Calu3 (cell line): ENCODE results near the gene SPTB. TPM values are rescaled to one million over a fixed set of nuclear protein-coding genes. Genes with fewer than 3 reads are reported as not detected.

Source experiments
- BruUV-seq: library from RNA; stranded (reverse); fragments of 400-500 nt; replicated peaks from 2 replicates; lab custom pipeline; 2021; lab: Mats Ljungman, UMichigan
- CTCF ChIA-PET: fragments of 300-600 bp; sonication (Branson Sonifier 250); formaldehyde crosslinking; loops from one replicate; lab custom pipeline; 2022; ENCODE audit warnings: antibody characterized with exemption; lab: Charles Lee
- DNase-seq: peaks from one replicate; pipeline ENCODE4 v3.0.0; 2022
- H3K27ac Mint-ChIP-seq: one replicate; pipeline ENCODE4 v1.8.0; 2022; ENCODE audit warnings: mixed read lengths; ENCODE audit not compliant: unreplicated experiment
- H3K27me3 Mint-ChIP-seq: one replicate; pipeline ENCODE4 v1.8.0; 2022; ENCODE audit warnings: mixed read lengths; ENCODE audit not compliant: unreplicated experiment
- H3K36me3 Mint-ChIP-seq: one replicate; pipeline ENCODE4 v1.8.0; 2022; ENCODE audit warnings: mild to moderate bottlenecking, moderate library complexity, mixed read lengths; ENCODE audit not compliant: insufficient read depth, unreplicated experiment
- H3K4me1 Mint-ChIP-seq: one replicate; pipeline ENCODE4 v1.8.0; 2022; ENCODE audit warnings: mild to moderate bottlenecking, low read depth, mixed read lengths; ENCODE audit not compliant: unreplicated experiment
- H3K4me3 Mint-ChIP-seq: one replicate; pipeline ENCODE4 v1.8.0; 2022; ENCODE audit warnings: mild to moderate bottlenecking, low read depth, moderate library complexity, mixed read lengths; ENCODE audit not compliant: unreplicated experiment
- H3K9me3 Mint-ChIP-seq: one replicate; pipeline ENCODE4 v1.8.0; 2022; ENCODE audit warnings: low read depth, mixed read lengths; ENCODE audit not compliant: unreplicated experiment
- intact Hi-C: fragments of 100-400 bp; cut with micrococcal nuclease; formaldehyde crosslinking; loops from one replicate; pipeline ENCODE4 v1.10.0; 2022; ENCODE audit not compliant: unreplicated experiment
- total RNA-seq: library from RNA; stranded (reverse); gene quantifications from 2 replicates; pipeline ENCODE4 v1.2.3, GENCODE V29; 2022
- TF ChIP-seq, protein P1 (sequence below): fragments of 200-600 bp; IDR thresholded peaks from one replicate; pipeline ENCODE4 v1.8.0; 2022; ENCODE audit warnings: antibody characterized with exemption; ENCODE audit not compliant: unreplicated experiment

The SPTB gene
- total RNA-seq, 1 experiment from 2014 or later, result not detected

DNA sequence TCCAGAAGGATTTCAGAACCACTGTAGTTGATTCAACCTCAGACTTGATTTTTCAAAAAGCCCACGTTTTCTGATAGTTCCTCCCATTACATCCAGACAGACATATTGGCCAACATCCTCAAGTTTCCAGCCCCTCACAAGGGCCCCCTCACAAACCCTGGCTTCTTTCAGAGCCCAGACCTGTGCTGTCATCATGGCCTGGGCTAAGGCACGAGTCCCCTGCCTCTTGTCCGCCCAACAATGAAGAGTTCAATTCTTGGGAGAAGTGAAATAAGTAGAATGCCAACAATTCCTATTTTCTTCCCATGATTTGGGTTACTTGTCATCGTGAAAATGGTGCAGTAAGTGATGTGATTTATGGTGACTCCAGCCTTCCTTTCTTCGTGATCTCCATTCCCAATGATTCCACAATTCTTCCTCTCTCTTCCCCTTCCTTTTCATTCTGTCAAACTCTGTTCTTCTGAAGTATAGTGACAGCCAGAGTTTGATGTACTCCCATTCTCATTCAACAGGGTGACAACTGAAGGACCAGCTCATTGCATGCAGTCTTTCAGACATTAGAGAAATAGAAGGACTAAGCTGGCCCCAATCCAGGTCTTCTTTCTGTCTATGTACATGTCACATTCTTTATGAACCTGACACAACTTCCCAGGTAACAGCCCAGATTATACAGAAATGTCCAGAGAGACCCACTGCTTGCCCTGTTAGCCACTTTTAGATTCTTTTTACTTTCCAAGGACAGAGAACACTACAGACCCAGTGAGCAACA lies 29.2 kb downstream of the SPTB start:
- peaks cover 73% of the 10 kb centered on the region for H3K27me3 Mint-ChIP-seq
- H3K9me3 Mint-ChIP-seq, result no peaks in the 10 kb centered on the region
- DNase-seq, result no peak
- BruUV-seq, result no TSS peak
- no peak overlapping the region for H3K27ac Mint-ChIP-seq
- H3K36me3 Mint-ChIP-seq, result no peaks in the 10 kb centered on the region
- TF ChIP-seq, protein P1, sequence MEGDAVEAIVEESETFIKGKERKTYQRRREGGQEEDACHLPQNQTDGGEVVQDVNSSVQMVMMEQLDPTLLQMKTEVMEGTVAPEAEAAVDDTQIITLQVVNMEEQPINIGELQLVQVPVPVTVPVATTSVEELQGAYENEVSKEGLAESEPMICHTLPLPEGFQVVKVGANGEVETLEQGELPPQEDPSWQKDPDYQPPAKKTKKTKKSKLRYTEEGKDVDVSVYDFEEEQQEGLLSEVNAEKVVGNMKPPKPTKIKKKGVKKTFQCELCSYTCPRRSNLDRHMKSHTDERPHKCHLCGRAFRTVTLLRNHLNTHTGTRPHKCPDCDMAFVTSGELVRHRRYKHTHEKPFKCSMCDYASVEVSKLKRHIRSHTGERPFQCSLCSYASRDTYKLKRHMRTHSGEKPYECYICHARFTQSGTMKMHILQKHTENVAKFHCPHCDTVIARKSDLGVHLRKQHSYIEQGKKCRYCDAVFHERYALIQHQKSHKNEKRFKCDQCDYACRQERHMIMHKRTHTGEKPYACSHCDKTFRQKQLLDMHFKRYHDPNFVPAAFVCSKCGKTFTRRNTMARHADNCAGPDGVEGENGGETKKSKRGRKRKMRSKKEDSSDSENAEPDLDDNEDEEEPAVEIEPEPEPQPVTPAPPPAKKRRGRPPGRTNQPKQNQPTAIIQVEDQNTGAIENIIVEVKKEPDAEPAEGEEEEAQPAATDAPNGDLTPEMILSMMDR, result no peak
- H3K4me1 Mint-ChIP-seq, result no peaks in the 10 kb centered on the region
- intact Hi-C loops, result no loop called here
- H3K4me3 Mint-ChIP-seq, result no peak overlapping the region
- CTCF ChIA-PET, result no interaction called here

DNA sequence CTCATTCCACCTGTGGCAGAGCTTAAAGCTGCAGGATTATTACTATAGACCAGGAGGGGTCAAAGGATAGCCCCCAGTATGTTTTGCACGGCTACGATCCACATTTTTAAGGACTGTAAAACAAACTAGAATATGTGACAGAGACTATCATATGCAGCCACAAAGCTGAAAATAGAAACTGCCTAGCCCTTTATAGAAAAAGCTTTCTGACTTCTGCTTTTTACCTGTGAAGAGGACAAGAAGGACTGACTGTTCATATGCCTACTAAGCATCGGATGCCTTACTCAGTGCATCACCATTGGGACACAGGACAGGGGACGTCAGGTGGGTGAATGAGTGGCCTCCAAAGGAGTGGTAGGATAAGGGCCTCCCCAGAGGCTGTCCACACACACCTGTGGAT lies 29.8 kb downstream of the SPTB start:
- H3K4me1 Mint-ChIP-seq, result no peaks in the 10 kb centered on the region
- peaks cover 79% of the 10 kb centered on the region for H3K27me3 Mint-ChIP-seq
- no peaks in the 10 kb centered on the region for H3K9me3 Mint-ChIP-seq
- no peak overlapping the region for H3K27ac Mint-ChIP-seq
- BruUV-seq, result no TSS peak
- no peak overlapping the region for H3K4me3 Mint-ChIP-seq
- intact Hi-C loops, result no loop called here
- TF ChIP-seq, protein P1, result no peak
- DNase-seq, result no peak
- H3K36me3 Mint-ChIP-seq, result no peaks in the 10 kb centered on the region
- CTCF ChIA-PET, result no interaction called here

DNA sequence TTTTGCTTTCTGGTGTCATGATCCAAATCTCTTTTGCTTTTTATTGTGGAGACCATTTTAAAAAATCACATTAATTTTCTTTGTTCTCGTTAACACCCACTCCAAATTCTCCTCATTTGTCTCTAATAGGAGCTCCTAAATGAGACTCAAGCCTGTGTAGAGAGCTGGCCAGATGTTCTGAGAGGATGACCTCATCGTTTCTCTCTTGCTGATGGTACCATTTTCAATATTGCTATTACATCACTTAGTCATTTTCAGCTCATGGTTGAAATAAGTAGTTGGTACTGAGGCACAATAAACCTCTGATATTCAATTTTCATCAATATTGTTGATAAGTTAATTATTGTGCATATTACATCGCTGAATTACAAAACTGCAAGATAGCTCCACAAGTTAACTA lies 31.5 kb downstream of the SPTB start:
- intact Hi-C loops, result no loop called here
- TF ChIP-seq, protein P1, result no peak
- Mint-ChIP-seq H3K36me3 (no peaks in the 10 kb centered on the region), H3K4me1 (no peaks in the 10 kb centered on the region), H3K27ac (no peak overlapping the region), H3K4me3 (no peak overlapping the region), H3K27me3 (peaks cover 88% of the 10 kb centered on the region), H3K9me3 (no peaks in the 10 kb centered on the region)
- CTCF ChIA-PET, result interaction anchor here (0.7 kb wide), 1 partner anchor 43 kb away, joined by 3 read pairs; no protein-coding TSS in a partner anchor
- no peak for DNase-seq
- no TSS peak for BruUV-seq

GRCh38 chr14:64846319-64846718 lies 33.4 kb downstream of the SPTB start:
- intact Hi-C loops, result no loop called here
- CTCF ChIA-PET, result interaction anchor here (1.0 kb wide), 1 partner anchor 37 kb away, joined by 3 read pairs; no protein-coding TSS in a partner anchor
- Mint-ChIP-seq H3K36me3 (no peaks in the 10 kb centered on the region), H3K4me1 (no peaks in the 10 kb centered on the region), H3K4me3 (no peak overlapping the region), H3K27me3 (peaks cover 88% of the 10 kb centered on the region), H3K27ac (no peak overlapping the region), H3K9me3 (no peaks in the 10 kb centered on the region)
- TF ChIP-seq, protein P1, result no peak
- no TSS peak for BruUV-seq
- no peak for DNase-seq
